ENCODE measurements around the gene GLCE.
"Not testable (repeated sequence)": the region's sequence is repeated elsewhere in the genome, so short reads cannot be mapped to it uniquely, and the experiment has no call there.

GLCE gene

GRCh38 chr15:69138963-69139362 is 21.5 kb upstream of the GLCE start:
- no peak for DNase-seq

- no peak for DNase-seq
Measured at GRCh38 chr15:69140306-69140705, 20.1 kb upstream of the GLCE start.

GRCh38 chr15:69141286-69141701 is 19.1 kb upstream of the GLCE start:
- no peak for DNase-seq

- DNase-seq: no peak
Measured at GRCh38 chr15:69141833-69142232, 18.6 kb upstream of the GLCE start.

GRCh38 chr15:69143756-69144436 is 16.5 kb upstream of the GLCE start:
- DNase-seq: no peak

GRCh38 chr15:69144530-69144929 is 15.9 kb upstream of the GLCE start:
- no peak for DNase-seq

GRCh38 chr15:69145149-69145693 is 15.2 kb upstream of the GLCE start:
- DNase-seq: no peak

- DNase-seq: no peak
Measured at GRCh38 chr15:69145694-69146492, 14.5 kb upstream of the GLCE start.

GRCh38 chr15:69146724-69147435 is 13.6 kb upstream of the GLCE start:
- no peak for DNase-seq

GRCh38 chr15:69148465-69148864 is 12.0 kb upstream of the GLCE start:
- no peak for DNase-seq

GRCh38 chr15:69149163-69149562 is 11.3 kb upstream of the GLCE start:
- no peak for DNase-seq

GRCh38 chr15:69149803-69150202 is 10.6 kb upstream of the GLCE start:
- no peak for DNase-seq

- DNase-seq: no peak
Measured at GRCh38 chr15:69150336-69150735, 10.1 kb upstream of the GLCE start.

GRCh38 chr15:69150841-69151240 is 9.6 kb upstream of the GLCE start:
- no peak for DNase-seq

GRCh38 chr15:69153046-69153445 is 7.4 kb upstream of the GLCE start:
- DNase-seq: no peak

GRCh38 chr15:69153587-69153986 is 6.8 kb upstream of the GLCE start:
- DNase-seq: not testable (repeated sequence)

GRCh38 chr15:69154078-69154477 is 6.4 kb upstream of the GLCE start:
- no peak for DNase-seq

- DNase-seq: no peak
Measured at GRCh38 chr15:69154684-69155083, 5.8 kb upstream of the GLCE start.

- no peak for DNase-seq
Measured at GRCh38 chr15:69156736-69157381, 3.6 kb upstream of the GLCE start.

- DNase-seq: no peak
Measured at GRCh38 chr15:69158201-69158842, 2.1 kb upstream of the GLCE start.

GRCh38 chr15:69158843-69159240 is 1.6 kb upstream of the GLCE start:
- DNase-seq: no peak

GRCh38 chr15:69159805-69160140 is 662 bp upstream of the GLCE start:
- no peak for DNase-seq

Data from activated T-cell treated with anti-CD3 and anti-CD28 coated beads, Interleukin-2, amount 50 U/mL, for 48 hours (primary cell).